Hepatocyte (in vitro differentiated cells): ENCODE measurements around the gene HPS4.

Experiments used
- EZH2 ChIP-seq: fragments of 200-600 bp; sonication (generic); IDR thresholded peaks from 2 replicates; pipeline ENCODE4 v1.6.1; 2016; ENCODE audit warnings: antibody characterized with exemption, mild to moderate bottlenecking, borderline replicate concordance
- TF ChIP-seq, protein P1 (sequence below): fragments of 200-600 bp; sonication (generic); IDR thresholded peaks from 2 replicates; pipeline ENCODE4 v1.5.1; 2016; ENCODE audit warnings: antibody characterized with exemption, mild to moderate bottlenecking; ENCODE audit not compliant: poor library complexity

DNA sequence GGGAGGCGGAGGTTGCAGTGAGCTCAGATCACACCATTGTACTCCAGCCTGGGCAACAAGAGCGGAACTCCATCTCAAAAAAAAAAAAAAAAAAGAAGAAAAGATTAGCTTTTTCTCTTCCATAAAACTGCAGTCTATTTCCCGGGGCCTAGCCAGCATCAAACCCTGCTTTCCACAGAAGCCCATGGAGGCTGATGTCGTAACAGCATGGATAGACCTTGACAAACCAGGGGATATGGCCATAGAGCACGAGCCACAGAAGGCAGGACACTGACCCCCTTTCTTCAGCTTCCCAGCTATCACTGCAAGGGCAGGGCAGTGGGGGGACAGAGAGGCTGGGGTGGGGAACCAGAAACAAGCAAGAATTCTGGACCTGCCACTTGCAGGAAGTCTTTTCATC is 21.5 kb downstream of the HPS4 start:
- TF ChIP-seq, protein P1, sequence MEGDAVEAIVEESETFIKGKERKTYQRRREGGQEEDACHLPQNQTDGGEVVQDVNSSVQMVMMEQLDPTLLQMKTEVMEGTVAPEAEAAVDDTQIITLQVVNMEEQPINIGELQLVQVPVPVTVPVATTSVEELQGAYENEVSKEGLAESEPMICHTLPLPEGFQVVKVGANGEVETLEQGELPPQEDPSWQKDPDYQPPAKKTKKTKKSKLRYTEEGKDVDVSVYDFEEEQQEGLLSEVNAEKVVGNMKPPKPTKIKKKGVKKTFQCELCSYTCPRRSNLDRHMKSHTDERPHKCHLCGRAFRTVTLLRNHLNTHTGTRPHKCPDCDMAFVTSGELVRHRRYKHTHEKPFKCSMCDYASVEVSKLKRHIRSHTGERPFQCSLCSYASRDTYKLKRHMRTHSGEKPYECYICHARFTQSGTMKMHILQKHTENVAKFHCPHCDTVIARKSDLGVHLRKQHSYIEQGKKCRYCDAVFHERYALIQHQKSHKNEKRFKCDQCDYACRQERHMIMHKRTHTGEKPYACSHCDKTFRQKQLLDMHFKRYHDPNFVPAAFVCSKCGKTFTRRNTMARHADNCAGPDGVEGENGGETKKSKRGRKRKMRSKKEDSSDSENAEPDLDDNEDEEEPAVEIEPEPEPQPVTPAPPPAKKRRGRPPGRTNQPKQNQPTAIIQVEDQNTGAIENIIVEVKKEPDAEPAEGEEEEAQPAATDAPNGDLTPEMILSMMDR = no peak
- TF ChIP-seq EZH2 = no peak
